GM13977 (cell line): ENCODE results near the gene RFX7.

Source experiments
- DNase-seq: peaks from one replicate; pipeline ENCODE4 v3.0.0; 2012; ENCODE audit warnings: low spot score
- CTCF ChIP-seq: IDR thresholded peaks from 2 replicates; pipeline ENCODE4 v1.5.1; 2012; ENCODE audit warnings: mild to moderate bottlenecking, control low read depth; ENCODE audit not compliant: insufficient read depth; ENCODE audit errors: extremely low read depth, missing control alignments
- in situ Hi-C: fragments of 300-500 bp; cut with MboI; formaldehyde crosslinking; loops from one replicate; pipeline ENCODE4 v1.12.0; 2022; ENCODE audit warnings: low sequenced_read_pairs, low pct_unique_long_range_greater_than_20kb, mixed read lengths, inconsistent platforms; ENCODE audit not compliant: unreplicated experiment

Gene RFX7

GRCh38 chr15:56124391-56124790 is 119.3 kb downstream of the RFX7 start:
- no peak for TF ChIP-seq CTCF
- in situ Hi-C loops = no loop called here

GRCh38 chr15:56105855-56106254 is 137.8 kb downstream of the RFX7 start:
- TF ChIP-seq CTCF = no peak
- in situ Hi-C loops = no loop called here
- DNase-seq = no peak

More at GRCh38 chr15:56124391-56124790, 119.3 kb downstream of the RFX7 start:
- DNase-seq = no peak

- no peak for DNase-seq
- TF ChIP-seq CTCF = no peak
- in situ Hi-C loops = no loop called here
These were observed 141.2 kb downstream of the RFX7 start for GRCh38 chr15:56102441-56102840.

- in situ Hi-C loops = no loop called here
- DNase-seq = no peak
- TF ChIP-seq CTCF = no peak
These were observed 144.4 kb downstream of the RFX7 start for GRCh38 chr15:56099311-56099710.

- no peak for DNase-seq
- in situ Hi-C loops = no loop called here
- TF ChIP-seq CTCF = no peak
These were observed 145.3 kb downstream of the RFX7 start for GRCh38 chr15:56098195-56098863.

GRCh38 chr15:56095406-56095805 is 148.3 kb downstream of the RFX7 start:
- in situ Hi-C loops = no loop called here
- no peak for DNase-seq
- TF ChIP-seq CTCF = no peak
